ENCODE data around the gene HOXA5. TPM values are rescaled to one million over a fixed set of nuclear protein-coding genes. Genes with fewer than 3 reads are reported as not detected.

HOXA5 gene
- total RNA-seq, 1 experiment from 2014 or later = not detected

DNA sequence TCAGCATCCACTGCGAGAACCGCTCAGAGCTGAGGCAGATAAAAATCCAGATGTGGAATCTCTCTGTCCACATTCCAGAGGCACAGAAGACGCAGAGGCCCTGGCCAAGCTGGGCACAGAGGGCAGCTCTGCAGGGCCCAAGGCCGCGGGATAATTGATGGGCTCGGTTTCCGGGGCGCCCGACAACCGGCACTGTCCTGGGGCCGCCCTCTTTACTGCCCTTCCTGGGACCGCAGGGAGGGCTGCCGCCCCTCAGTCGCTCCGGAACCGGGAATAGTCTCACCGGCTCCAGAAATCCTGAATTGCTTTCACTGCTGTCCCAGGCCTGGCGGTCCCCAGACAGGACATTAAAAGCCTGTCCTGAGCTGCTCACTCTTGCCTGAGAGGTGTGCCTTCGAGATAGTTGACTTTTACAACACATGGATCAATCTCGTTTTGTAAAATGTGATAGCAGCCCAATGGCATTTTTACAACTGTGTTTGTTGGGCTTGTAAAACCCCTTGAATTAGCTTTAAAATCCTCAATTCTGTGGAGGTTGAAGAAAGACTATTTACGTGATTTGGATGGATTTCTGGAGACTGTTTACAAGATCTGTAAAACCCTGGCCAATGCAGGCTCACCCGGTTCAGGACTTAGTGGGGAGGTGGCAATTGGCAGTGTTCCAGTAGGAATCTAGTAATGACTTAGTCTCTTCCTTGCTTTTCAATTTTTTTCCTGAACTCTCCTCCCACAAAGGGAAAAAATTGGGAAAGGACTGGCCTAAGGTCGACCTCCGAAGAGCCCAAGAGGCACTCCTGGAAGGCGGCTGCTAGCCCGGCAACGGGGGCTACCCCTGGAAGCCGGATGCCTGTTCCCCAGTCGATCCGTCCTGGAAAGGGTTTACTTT, 5.5 kb upstream of the HOXA5 start:
- no peak overlapping the region for H4K8ac ChIP-seq (replicated peaks; ENCODE audit: insufficient read length, low read depth, low read length)
- H3K18ac ChIP-seq (ENCODE audit: insufficient read length, low read depth, low read length) = no peak overlapping the region
- H3K36me3 Mint-ChIP-seq (ENCODE audit: insufficient read depth in 1 of 3, low read depth in 3 of 3) = no peaks in the 10 kb centered on the region; a peak in 3 of 7 replicates
- no peak overlapping the region for H3K14ac ChIP-seq (ENCODE audit: insufficient read depth, low read length)
- H3K79me1 ChIP-seq (ENCODE audit: insufficient read depth, low read depth, low read length, poor library complexity, severe bottlenecking) = no peaks in the 10 kb centered on the region
- H3K27me3 ChIP-seq (ENCODE audit: insufficient read depth, low read length) = peaks cover 97% of the 10 kb centered on the region
- no peak overlapping the region for H3K4ac ChIP-seq (ENCODE audit: low read depth, low read length)
- H2BK5ac ChIP-seq (ENCODE audit: insufficient read length, low read length) = no peak overlapping the region
- H2BK12ac ChIP-seq (ENCODE audit: insufficient read length, low read depth, low read length) = no peak overlapping the region
- no peak overlapping the region for H4K5ac ChIP-seq (ENCODE audit: insufficient read length, low read depth, low read length)
- H4K20me1 ChIP-seq (ENCODE audit: control insufficient read depth, insufficient read depth, insufficient read length) = no peaks in the 10 kb centered on the region
- no peak overlapping the region for H2BK120ac ChIP-seq (ENCODE audit: low read depth, low read length, poor library complexity, severe bottlenecking)
- H3K4me3 Mint-ChIP-seq = no peak overlapping the region
- H3K4me1 ChIP-seq (ENCODE audit: insufficient read depth, low read length) = no peaks in the 10 kb centered on the region
- peaks cover 5% of the 10 kb centered on the region for H3K23me2 ChIP-seq (ENCODE audit: insufficient read length, low read depth, low read length, poor library complexity, severe bottlenecking)
- no CpG with 5 or more reads among the region's 30 CpGs for WGBS (ENCODE audit: extremely low coverage, insufficient read length, low lambda C conversion rate)
- peaks cover 100% of the 10 kb centered on the region for H3K27me3 Mint-ChIP-seq (ENCODE audit: low read depth)
- no peak overlapping the region for H3K56ac ChIP-seq (ENCODE audit: insufficient read length, low read depth, low read length)
- no peaks in the 10 kb centered on the region for H3K79me2 ChIP-seq (ENCODE audit: insufficient read depth, low read length)
- no peak for TF ChIP-seq CTCF (conservative IDR thresholded peaks at IDR 0.05)
- no peak overlapping the region for H3K9ac ChIP-seq (ENCODE audit: extremely low read depth, insufficient read length, low read length)
- H2AFZ ChIP-seq (ENCODE audit: low read length) = no peak overlapping the region
- no peak overlapping the region for H3K4me2 ChIP-seq (ENCODE audit: insufficient read depth, insufficient read length, low read length)
- no peaks in the 10 kb centered on the region for H3K9me3 ChIP-seq (ENCODE audit: control insufficient read depth, low read depth, low read length)
- H3K27ac ChIP-seq (ENCODE audit: insufficient read length, low read depth, low read length) = no peak overlapping the region
- peaks cover 10 to 24% of the 10 kb centered on the region in 2 experiments for H3K4me1 Mint-ChIP-seq
- H2AK5ac ChIP-seq (ENCODE audit: insufficient read length, low read length) = no peak overlapping the region
- H2BK20ac ChIP-seq (ENCODE audit: low read depth, low read length, poor library complexity, severe bottlenecking) = no peak overlapping the region
- H3K9me3 Mint-ChIP-seq = peaks cover 20 to 22% of the 10 kb centered on the region in 2 experiments
- no peak overlapping the region for H3K23ac ChIP-seq (ENCODE audit: insufficient read length, low read depth, low read length)
- no peak overlapping the region for H2BK15ac ChIP-seq (ENCODE audit: low read depth, low read length)
- no peak for DNase-seq
- no peak overlapping the region for H3T11ph ChIP-seq (ENCODE audit: low read length)
- no peak overlapping the region for H3K27ac Mint-ChIP-seq
- no peak overlapping the region for H4K91ac ChIP-seq (ENCODE audit: insufficient read length, low read depth, low read length)

All from H9 (cell line).